Midbrain (tissue), 1 donor: ENCODE measurements around the gene NKAIN2.
"Not testable (repeated sequence)": the region's sequence is repeated elsewhere in the genome, so short reads cannot be mapped to it uniquely, and the experiment has no call there.

Experiments used
- DNase-seq: peaks from one replicate; lab custom pipeline; 2025; lab: John Stamatoyannopoulos, UW

Gene NKAIN2

GRCh38 chr6:124436803-124437202, 633.1 kb downstream of the NKAIN2 start:
- DNase-seq, result no peak

DNA sequence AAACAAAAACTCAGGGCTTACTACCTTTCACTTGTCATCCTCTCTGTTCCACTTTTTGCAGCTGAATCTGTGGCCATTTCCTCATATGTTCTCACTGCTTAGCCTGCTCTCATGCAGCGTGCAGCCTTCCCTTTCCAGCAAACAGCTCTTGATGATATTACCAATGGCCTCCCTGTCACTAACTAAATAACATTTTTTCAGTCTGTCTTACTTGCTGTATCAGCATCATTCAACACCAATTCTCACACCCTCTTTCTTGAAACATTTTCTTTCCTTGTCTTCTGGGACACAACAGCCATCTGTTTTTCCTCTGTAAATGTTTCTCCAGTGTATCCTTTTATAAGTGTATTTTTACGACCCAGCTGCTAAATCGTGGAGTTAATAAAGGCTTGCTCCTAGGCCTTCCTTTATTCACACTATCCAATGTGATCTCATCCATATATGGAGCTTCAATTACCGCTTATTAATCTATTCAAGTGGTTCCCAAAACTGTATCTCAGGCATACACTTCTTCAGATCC, 634.9 kb downstream of the NKAIN2 start:
- no peak for DNase-seq

GRCh38 chr6:124441450-124441849, 637.8 kb downstream of the NKAIN2 start:
- DNase-seq, result no peak

- DNase-seq, result no peak
These were observed 639.9 kb downstream of the NKAIN2 start for GRCh38 chr6:124443541-124443940.

DNA sequence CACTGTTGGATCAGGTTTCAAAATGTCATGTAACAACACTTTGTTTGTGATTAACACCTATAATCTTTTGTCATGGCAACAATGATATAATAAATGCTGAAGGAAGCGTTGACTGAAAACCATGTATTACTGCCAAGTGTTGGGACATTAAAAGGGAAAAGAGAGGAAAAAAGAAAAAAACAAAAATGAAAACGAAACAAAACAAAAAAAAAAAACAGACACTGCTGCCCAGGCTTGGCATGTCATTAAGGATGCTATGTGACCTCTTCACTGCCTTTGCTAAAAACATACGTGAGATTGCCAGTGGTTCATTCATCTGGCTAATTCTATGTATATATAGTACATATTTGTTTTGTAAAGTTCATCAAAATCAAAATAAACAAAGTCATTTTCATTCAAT, 641.9 kb downstream of the NKAIN2 start:
- DNase-seq, result no peak

- no peak for DNase-seq
These were observed 643.3 kb downstream of the NKAIN2 start for GRCh38 chr6:124446961-124447360.

DNA sequence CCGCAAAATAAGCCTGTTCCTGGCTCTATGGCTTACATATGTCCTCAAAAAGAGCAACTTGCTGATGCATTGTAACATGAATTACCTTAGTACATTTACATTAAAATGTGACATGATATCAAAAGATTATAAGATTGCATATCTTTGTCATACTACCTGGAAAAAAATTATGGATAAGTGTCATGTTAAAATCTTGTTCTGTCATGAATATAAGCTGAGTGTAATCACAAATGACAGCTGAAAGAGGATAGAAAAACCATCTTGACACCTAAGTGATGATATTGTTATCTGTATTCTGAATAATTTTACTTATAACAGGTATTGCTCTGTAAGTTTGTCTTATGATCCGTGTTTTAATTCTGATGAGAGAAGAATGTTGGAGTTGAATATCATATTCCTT, 655.6 kb downstream of the NKAIN2 start:
- DNase-seq, result no peak

- no peak for DNase-seq
These were observed 659.1 kb downstream of the NKAIN2 start for GRCh38 chr6:124462750-124463149.

DNA sequence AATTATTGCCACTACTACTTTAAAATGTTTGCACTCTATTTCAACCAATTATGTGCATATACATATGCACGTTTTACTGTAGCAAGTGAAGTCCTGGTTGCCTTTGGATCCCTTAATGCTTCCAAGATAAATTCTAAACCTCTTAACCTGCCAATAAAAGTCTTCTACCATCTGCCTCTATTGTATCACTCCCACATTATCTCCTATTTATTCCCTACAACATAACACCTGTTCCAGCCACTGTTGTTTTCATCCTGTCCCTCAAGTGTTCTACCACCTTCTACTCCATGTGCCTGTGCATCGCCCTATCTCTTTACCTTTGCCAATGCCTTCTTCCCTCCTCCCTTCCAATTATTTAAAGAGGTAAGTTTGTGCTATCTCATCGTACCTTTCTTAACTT, 659.6 kb downstream of the NKAIN2 start:
- no peak for DNase-seq

DNA sequence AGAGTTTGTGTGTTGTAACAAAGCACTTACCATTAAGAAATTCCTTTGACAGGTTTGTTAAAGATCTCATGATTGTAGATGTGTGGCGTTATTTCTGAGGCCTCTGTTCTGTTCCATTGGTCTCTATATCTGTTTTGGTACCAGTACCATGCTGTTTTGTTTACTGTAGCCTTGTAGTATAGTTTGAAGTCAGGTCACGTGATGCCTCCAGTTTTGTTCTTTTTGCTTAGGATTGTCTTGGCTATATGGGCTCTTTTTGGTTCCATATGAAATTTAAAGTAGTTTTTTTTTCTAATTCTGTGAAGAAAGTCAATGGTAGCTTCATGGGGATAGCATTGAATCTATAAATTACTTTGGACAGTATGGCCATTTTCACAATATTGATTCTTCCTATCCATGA, 660.9 kb downstream of the NKAIN2 start:
- not testable (repeated sequence) for DNase-seq

- no peak for DNase-seq
These were observed 663.3 kb downstream of the NKAIN2 start for GRCh38 chr6:124466949-124467348.

GRCh38 chr6:124467366-124467765, 663.7 kb downstream of the NKAIN2 start:
- no peak for DNase-seq

- DNase-seq, result no peak
These were observed 667.1 kb downstream of the NKAIN2 start for GRCh38 chr6:124470803-124471202.

DNA sequence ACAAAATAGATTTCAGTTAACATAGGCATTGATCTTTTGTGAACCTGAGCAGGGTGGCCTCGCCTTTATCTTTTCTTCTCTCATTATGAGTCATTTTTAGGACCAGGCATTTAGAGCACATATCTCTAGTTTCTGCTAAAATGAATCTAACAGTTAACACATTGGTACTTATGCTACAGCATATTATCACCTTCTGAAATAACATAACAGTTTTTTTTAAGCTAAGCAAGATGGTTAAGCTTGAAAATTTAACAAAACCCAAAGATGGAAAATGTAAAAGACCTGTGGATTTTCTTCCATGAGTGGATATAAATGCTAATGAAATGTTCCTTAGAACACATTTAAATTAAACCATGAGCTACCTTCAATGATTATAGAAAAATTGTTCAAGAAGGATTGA, 671.5 kb downstream of the NKAIN2 start:
- no peak for DNase-seq

GRCh38 chr6:124478906-124479305, 675.2 kb downstream of the NKAIN2 start:
- DNase-seq, result no peak

GRCh38 chr6:124479991-124480430, 676.3 kb downstream of the NKAIN2 start:
- no peak for DNase-seq

DNA sequence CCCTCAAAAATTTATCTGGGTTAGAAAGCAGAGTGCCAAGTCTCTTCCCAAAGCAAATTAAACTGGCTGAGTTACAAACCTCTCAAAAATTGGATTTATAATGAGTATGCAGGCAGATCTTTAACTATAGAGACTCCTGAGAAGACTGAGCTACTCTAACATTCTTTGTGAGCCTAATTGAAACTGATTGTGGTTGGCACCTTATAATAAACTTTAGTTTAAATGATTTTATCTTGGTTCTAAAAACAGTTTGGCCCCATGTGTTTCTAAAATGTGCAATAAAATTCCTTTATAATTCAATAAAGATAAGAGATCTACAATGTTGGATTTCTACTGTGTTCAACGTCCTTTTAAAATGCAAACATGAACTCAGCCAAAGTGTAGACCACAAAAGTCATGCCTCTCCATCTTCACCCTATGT, 678.4 kb downstream of the NKAIN2 start:
- DNase-seq, result no peak

DNA sequence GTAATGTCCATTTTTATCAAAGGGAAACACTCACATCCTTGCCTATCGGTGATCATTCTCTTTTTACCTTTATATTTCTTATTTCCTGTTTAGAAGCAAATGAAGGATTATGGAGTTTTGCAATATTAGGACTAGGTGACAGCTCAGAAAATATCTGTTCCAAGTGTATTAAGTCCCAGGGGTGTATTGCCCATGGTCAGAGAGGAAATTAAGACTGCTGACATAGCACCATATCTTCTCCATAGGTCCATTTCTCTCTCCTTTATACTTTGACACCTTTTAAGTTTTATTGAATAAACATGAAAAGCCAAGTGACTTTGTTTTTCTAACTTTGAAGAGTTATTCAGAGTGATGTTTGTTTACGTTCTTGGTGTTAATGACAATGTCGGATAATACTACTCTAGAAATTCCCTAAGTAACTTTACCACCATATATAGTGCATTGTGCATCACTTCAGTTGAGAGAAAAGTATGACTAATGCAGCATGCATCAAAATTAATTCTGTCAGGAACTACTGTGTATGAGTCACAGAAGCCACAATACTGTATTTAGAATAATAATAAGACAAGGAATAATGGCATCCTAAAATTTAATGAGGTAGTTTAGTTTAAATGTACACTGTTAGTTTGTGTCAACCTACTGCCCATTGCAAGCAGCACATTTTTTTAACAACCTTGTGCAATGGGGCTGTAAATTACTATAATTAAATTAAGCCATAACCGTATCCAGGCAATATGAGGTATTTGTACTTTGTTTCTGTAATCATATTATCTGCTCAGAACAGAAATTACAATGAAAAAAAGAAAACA, 684.2 kb downstream of the NKAIN2 start:
- DNase-seq, result no peak

- no peak for DNase-seq
These were observed 686.5 kb downstream of the NKAIN2 start for GRCh38 chr6:124490122-124490521.

DNA sequence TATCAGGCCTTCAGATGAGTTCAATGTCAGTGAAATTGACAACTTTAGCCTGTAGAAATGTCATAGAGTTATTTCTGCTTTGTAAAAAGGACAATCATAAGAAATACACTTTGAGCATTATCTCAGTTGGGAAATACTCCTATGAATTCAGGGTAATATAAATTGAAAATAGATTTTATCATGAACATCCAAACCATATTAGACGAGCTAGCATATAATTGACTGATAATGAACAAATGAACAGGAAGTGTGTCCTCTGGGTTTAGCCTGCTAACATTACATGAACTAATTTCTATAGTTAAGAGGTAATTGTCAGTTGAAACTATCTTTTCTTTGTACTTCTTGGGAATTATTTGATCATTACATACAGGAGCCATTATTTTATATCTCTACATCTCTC, 689.6 kb downstream of the NKAIN2 start:
- DNase-seq, result no peak

DNA sequence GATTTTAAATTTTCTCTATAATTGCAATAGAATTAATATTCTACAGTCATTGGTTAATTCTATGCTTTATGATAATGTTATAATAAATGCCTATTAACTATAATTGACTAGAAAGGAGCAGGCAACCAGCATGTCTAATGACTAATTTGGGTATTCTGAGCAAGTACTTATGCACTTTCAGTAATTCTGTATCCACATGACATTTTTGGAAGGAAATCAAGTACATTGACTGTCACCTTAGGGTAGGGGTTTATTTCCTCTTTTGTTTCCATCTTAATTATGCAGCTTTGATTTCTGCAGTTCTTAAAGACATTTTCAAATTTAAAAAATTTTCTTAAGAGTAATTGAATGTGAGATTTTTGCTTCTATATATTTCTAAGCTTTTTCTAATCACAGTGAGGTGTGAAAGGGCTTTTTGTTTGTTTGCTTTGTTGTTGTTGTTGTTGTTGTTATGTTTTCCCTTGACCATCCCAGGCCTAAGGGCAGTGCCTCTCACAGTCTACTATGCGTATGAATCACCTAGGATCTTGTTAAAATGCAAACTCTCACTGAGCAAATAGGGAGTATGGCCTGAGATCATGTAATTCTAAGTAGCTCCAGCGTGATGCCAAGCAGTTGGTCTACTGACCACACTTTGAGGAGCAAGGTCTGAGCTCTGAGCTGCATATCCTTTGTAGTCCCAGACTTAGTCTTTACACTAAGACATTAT, 691.4 kb downstream of the NKAIN2 start:
- no peak for DNase-seq

GRCh38 chr6:124495665-124496190, 692.1 kb downstream of the NKAIN2 start:
- no peak for DNase-seq

DNA sequence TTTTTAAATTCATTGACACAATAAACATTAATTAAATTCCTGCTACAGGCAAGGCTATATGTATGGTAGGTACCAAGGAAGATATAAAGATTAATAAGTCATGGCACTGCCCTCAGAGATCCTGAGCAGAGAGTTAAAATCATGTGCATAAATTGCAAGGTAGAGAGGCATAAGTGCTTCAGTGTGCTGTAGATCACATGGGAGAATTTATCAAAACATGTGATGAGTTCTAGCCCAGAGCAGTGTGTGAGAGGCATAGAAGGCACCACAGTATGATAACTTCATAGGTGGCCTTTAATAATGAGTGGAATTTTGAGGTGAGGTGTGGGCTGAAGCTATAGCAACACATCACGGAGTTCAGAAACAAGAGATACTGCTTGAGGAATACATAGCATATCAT, 692.7 kb downstream of the NKAIN2 start:
- no peak for DNase-seq
